RWPE2 (cell line): ENCODE measurements around the gene CUL9.

ENCODE experiments used
- ATAC-seq: fragments of 200-7000 bp; cut with Tn5 transposase; 3 replicates; pipeline ENCODE4 v1.9.1; 2021; ENCODE audit warnings: low read depth
- DNase-seq: peaks from one replicate; pipeline ENCODE4 v3.0.0-alpha.2; 2020; ENCODE audit warnings: low spot score
- H3K27ac ChIP-seq: fragments of 450-650 bp; 2 replicates; pipeline ENCODE4 v1.5.1; 2017; ENCODE audit warnings: mild to moderate bottlenecking; ENCODE audit not compliant: poor library complexity, severe bottlenecking
- H3K27me3 ChIP-seq: fragments of 250-450 bp; sonication (Bioruptor Pico); 2 replicates; pipeline ENCODE4 v1.5.1; 2021; ENCODE audit warnings: mild to moderate bottlenecking, moderate library complexity; ENCODE audit not compliant: insufficient read depth, poor library complexity, severe bottlenecking
- H3K36me3 ChIP-seq: fragments of 250-450 bp; sonication (Bioruptor Pico); 2 replicates; pipeline ENCODE4 v1.5.1; 2020; ENCODE audit warnings: low read depth, mild to moderate bottlenecking, moderate library complexity
- H3K4me1 ChIP-seq: fragments of 250-450 bp; sonication (Bioruptor Pico); 2 replicates; pipeline ENCODE4 v1.5.1; 2021; ENCODE audit warnings: mild to moderate bottlenecking, moderate library complexity; ENCODE audit not compliant: insufficient read depth, poor library complexity, severe bottlenecking
- H3K4me3 ChIP-seq: fragments of 250-450 bp; sonication (Bioruptor Pico); 2 replicates; pipeline ENCODE4 v1.5.1; 2021; ENCODE audit warnings: mild to moderate bottlenecking, moderate library complexity; ENCODE audit not compliant: severe bottlenecking
- H3K9me3 ChIP-seq: fragments of 250-450 bp; sonication (Bioruptor Pico); 2 replicates; pipeline ENCODE4 v1.5.1; 2021; ENCODE audit warnings: mild to moderate bottlenecking, moderate library complexity; ENCODE audit not compliant: severe bottlenecking
- TF ChIP-seq, protein P1 (sequence below): fragments of 450-650 bp; IDR thresholded peaks from one replicate; pipeline ENCODE4 v1.5.1; 2017; ENCODE audit warnings: mild to moderate bottlenecking, moderate library complexity; ENCODE audit not compliant: poor library complexity, severe bottlenecking

CUL9 gene

GRCh38 chr6:43147691-43148477 is 34.1 kb upstream of the CUL9 start:
- no peak overlapping the region for H3K27ac ChIP-seq
- ATAC-seq, result no peak
- peaks cover 7% of the 10 kb centered on the region for H3K4me1 ChIP-seq
- TF ChIP-seq, protein P1, sequence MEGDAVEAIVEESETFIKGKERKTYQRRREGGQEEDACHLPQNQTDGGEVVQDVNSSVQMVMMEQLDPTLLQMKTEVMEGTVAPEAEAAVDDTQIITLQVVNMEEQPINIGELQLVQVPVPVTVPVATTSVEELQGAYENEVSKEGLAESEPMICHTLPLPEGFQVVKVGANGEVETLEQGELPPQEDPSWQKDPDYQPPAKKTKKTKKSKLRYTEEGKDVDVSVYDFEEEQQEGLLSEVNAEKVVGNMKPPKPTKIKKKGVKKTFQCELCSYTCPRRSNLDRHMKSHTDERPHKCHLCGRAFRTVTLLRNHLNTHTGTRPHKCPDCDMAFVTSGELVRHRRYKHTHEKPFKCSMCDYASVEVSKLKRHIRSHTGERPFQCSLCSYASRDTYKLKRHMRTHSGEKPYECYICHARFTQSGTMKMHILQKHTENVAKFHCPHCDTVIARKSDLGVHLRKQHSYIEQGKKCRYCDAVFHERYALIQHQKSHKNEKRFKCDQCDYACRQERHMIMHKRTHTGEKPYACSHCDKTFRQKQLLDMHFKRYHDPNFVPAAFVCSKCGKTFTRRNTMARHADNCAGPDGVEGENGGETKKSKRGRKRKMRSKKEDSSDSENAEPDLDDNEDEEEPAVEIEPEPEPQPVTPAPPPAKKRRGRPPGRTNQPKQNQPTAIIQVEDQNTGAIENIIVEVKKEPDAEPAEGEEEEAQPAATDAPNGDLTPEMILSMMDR, result no peak
- no peak overlapping the region for H3K4me3 ChIP-seq
- peaks cover 19% of the 10 kb centered on the region for H3K36me3 ChIP-seq
- H3K27me3 ChIP-seq, result no peaks in the 10 kb centered on the region
- no peaks in the 10 kb centered on the region for H3K9me3 ChIP-seq
- no peak for DNase-seq

GRCh38 chr6:43149265-43149664 is 32.7 kb upstream of the CUL9 start:
- TF ChIP-seq, protein P1, result no peak
- Histone ChIP-seq H3K9me3 (no peaks in the 10 kb centered on the region), H3K4me1 (peaks cover 4% of the 10 kb centered on the region), H3K4me3 (no peak overlapping the region), H3K27ac (no peak overlapping the region), H3K27me3 (no peaks in the 10 kb centered on the region), H3K36me3 (peaks cover 27% of the 10 kb centered on the region)
- ATAC-seq (no peak), DNase-seq (no peak)

DNA sequence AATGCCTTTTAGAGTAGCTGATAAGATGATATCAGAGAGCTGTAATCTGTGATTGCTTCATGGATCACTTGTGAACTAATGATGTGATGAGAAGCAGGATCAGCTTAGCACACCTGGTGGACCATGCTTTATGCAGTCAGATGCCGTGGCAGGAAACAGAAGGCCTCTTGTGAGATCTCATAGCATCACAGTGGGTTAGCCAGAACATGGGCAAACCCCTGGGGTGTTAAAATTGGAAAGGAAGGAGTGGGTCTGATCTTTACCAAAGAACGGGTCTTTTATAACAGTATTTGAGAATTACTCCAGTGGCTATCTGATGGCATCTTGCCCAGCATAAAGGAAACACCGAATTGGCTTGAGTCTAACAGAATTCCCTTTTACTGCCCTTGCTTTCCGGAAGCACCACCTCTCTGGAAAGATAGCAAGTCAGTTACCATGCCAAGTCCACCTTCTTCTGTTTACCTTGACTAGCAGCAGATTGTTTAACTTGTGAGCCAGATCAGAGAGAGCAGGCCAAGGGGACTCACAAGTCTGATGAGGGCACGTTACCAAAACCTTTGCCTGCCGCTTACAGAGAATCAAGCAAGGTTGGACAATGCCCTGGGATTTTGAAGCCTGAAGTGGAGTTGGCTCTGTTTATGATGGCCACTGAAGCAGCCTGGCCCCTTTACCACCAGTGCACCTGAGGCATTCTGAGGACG is 31.8 kb upstream of the CUL9 start:
- Histone ChIP-seq H3K27ac (no peak overlapping the region), H3K27me3 (no peaks in the 10 kb centered on the region), H3K4me1 (no peaks in the 10 kb centered on the region), H3K4me3 (no peak overlapping the region), H3K36me3 (peaks cover 27% of the 10 kb centered on the region), H3K9me3 (no peaks in the 10 kb centered on the region)
- ATAC-seq, result no peak
- TF ChIP-seq, protein P1, result no peak
- DNase-seq, result no peak

- H3K4me3 ChIP-seq, result no peak overlapping the region
- no peak overlapping the region for H3K27ac ChIP-seq
- H3K4me1 ChIP-seq, result no peaks in the 10 kb centered on the region
- H3K27me3 ChIP-seq, result no peaks in the 10 kb centered on the region
- H3K36me3 ChIP-seq, result peaks cover 7% of the 10 kb centered on the region
- ATAC-seq, result no peak
- no peak for DNase-seq
- H3K9me3 ChIP-seq, result no peaks in the 10 kb centered on the region
- TF ChIP-seq, protein P1, result no peak
These were observed 22.4 kb upstream of the CUL9 start for GRCh38 chr6:43159599-43159998.

DNA sequence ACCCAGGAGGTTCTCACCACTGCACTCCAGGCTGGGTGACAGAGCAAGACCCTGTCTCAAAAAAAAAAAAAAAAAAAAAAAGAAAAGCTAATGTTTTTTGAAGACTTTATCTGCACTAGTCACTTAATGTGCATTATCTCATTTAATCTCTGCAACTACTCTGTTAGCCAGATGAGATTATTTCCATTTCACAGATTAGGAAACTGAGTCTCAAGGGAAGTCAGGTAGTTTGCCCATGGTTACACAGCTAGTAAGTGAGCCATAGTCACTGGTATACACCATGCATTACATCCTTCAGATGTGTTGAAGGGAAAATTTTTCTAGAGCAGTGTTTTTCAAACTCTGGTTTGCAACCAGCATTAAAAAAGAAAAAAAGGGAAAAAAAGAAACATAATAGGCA is 18.1 kb upstream of the CUL9 start:
- Histone ChIP-seq H3K4me1 (no peaks in the 10 kb centered on the region), H3K27ac (no peak overlapping the region), H3K27me3 (no peaks in the 10 kb centered on the region), H3K9me3 (no peaks in the 10 kb centered on the region), H3K4me3 (no peak overlapping the region), H3K36me3 (peaks cover 7% of the 10 kb centered on the region)
- no peak for ATAC-seq
- no peak for DNase-seq
- TF ChIP-seq, protein P1, result no peak
